H9 (cell line): ENCODE results near the gene GCK. TPM values are rescaled to one million over a fixed set of nuclear protein-coding genes. Genes with fewer than 3 reads are reported as not detected.

Source experiments
- DNase-seq: peaks from one replicate; pipeline ENCODE4 v3.0.0-alpha.2; 2017
- H2AFZ ChIP-seq: one replicate; pipeline ENCODE4 v1.6.1; 2013; ENCODE audit warnings: mild to moderate bottlenecking, low read length, control low read depth, moderate library complexity
- H2AK5ac ChIP-seq: 2 replicates; pipeline ENCODE4 v1.6.1; 2013; ENCODE audit warnings: low read length, control low read depth, mixed read lengths; ENCODE audit not compliant: insufficient read length
- H2BK120ac ChIP-seq: one replicate; pipeline ENCODE4 v1.6.1; 2013; ENCODE audit warnings: low read depth, mild to moderate bottlenecking, low read length, control low read depth, inconsistent platforms; ENCODE audit not compliant: poor library complexity, severe bottlenecking
- H2BK12ac ChIP-seq: 2 replicates; pipeline ENCODE4 v1.6.1; 2013; ENCODE audit warnings: low read length, control low read depth, mixed read lengths, low read depth; ENCODE audit not compliant: insufficient read length
- H2BK15ac ChIP-seq: 2 replicates; pipeline ENCODE4 v1.6.1; 2013; ENCODE audit warnings: low read depth, low read length, control low read depth
- H2BK20ac ChIP-seq: one replicate; pipeline ENCODE4 v1.6.1; 2013; ENCODE audit warnings: low read depth, mild to moderate bottlenecking, low read length, control low read depth, inconsistent platforms; ENCODE audit not compliant: poor library complexity, severe bottlenecking
- H2BK5ac ChIP-seq: 2 replicates; pipeline ENCODE4 v1.6.1; 2013; ENCODE audit warnings: low read length, control low read depth, mixed read lengths; ENCODE audit not compliant: insufficient read length
- H3K14ac ChIP-seq: 2 replicates; pipeline ENCODE4 v1.6.1; 2013; ENCODE audit warnings: low read length, control low read depth; ENCODE audit not compliant: insufficient read depth
- H3K18ac ChIP-seq: 2 replicates; pipeline ENCODE4 v1.6.1; 2013; ENCODE audit warnings: low read depth, mild to moderate bottlenecking, mixed read lengths, low read length, control low read depth; ENCODE audit not compliant: insufficient read length
- H3K23ac ChIP-seq: 2 replicates; pipeline ENCODE4 v1.6.1; 2013; ENCODE audit warnings: low read length, control low read depth, mixed read lengths, low read depth; ENCODE audit not compliant: insufficient read length
- H3K23me2 ChIP-seq: 2 replicates; pipeline ENCODE4 v1.6.1; 2013; ENCODE audit warnings: low read depth, mild to moderate bottlenecking, mixed read lengths, low read length, control low read depth; ENCODE audit not compliant: insufficient read length, poor library complexity, severe bottlenecking
- H3K27ac ChIP-seq: 2 replicates; pipeline ENCODE4 v1.5.1; 2013; ENCODE audit warnings: low read length, control low read depth, mixed read lengths, low read depth; ENCODE audit not compliant: insufficient read length
- H3K27me3 ChIP-seq: 2 replicates; pipeline ENCODE4 v1.6.1; 2013; ENCODE audit warnings: low read length, control low read depth, inconsistent platforms; ENCODE audit not compliant: insufficient read depth
- H3K4ac ChIP-seq: 2 replicates; pipeline ENCODE4 v1.6.1; 2013; ENCODE audit warnings: low read depth, mild to moderate bottlenecking, control low read depth, inconsistent platforms, low read length, moderate library complexity
- H3K4me1 ChIP-seq: 2 replicates; pipeline ENCODE4 v1.6.1; 2013; ENCODE audit warnings: low read length, control low read depth, inconsistent platforms; ENCODE audit not compliant: insufficient read depth
- H3K4me2 ChIP-seq: 2 replicates; pipeline ENCODE4 v1.6.1; 2013; ENCODE audit warnings: low read length, control low read depth, mixed read lengths; ENCODE audit not compliant: insufficient read length, insufficient read depth
- H3K56ac ChIP-seq: 2 replicates; pipeline ENCODE4 v1.6.1; 2013; ENCODE audit warnings: low read depth, mild to moderate bottlenecking, mixed read lengths, low read length, control low read depth; ENCODE audit not compliant: insufficient read length
- H3K79me1 ChIP-seq: 2 replicates; pipeline ENCODE4 v1.6.1; 2013; ENCODE audit warnings: low read depth, mild to moderate bottlenecking, moderate library complexity, low read length, control low read depth, inconsistent platforms; ENCODE audit not compliant: insufficient read depth, poor library complexity, severe bottlenecking
- H3K79me2 ChIP-seq: 2 replicates; pipeline ENCODE4 v1.6.1; 2013; ENCODE audit warnings: low read length, control low read depth, inconsistent platforms; ENCODE audit not compliant: insufficient read depth
- H3K9ac ChIP-seq: 2 replicates; pipeline ENCODE4 v1.6.1; 2013; ENCODE audit warnings: low read length, control low read depth, mixed read lengths; ENCODE audit not compliant: insufficient read length; ENCODE audit errors: extremely low read depth
- H3K9me3 ChIP-seq: one replicate; pipeline ENCODE4 v1.6.1; 2013; ENCODE audit warnings: low read depth, low read length, inconsistent platforms; ENCODE audit not compliant: control insufficient read depth
- H3T11ph ChIP-seq: one replicate; pipeline ENCODE4 v1.6.1; 2013; ENCODE audit warnings: mild to moderate bottlenecking, low read length, control low read depth, inconsistent platforms
- H4K20me1 ChIP-seq: one replicate; pipeline ENCODE4 v1.6.1; 2013; ENCODE audit not compliant: control insufficient read depth, insufficient read length, insufficient read depth
- H4K5ac ChIP-seq: 2 replicates; pipeline ENCODE4 v1.6.1; 2013; ENCODE audit warnings: low read depth, mild to moderate bottlenecking, mixed read lengths, low read length, control low read depth; ENCODE audit not compliant: insufficient read length
- H4K8ac ChIP-seq: replicated peaks from 2 replicates; pipeline ENCODE4 v1.6.1; 2013; ENCODE audit warnings: low read length, control low read depth, mixed read lengths, low read depth; ENCODE audit not compliant: insufficient read length
- H4K91ac ChIP-seq: 2 replicates; pipeline ENCODE4 v1.6.1; 2013; ENCODE audit warnings: low read depth, mild to moderate bottlenecking, moderate library complexity, mixed read lengths, low read length, control low read depth; ENCODE audit not compliant: insufficient read length
- H3K27ac Mint-ChIP-seq, 3 experiments: 2 replicates in 2 of 3; 3 replicates in 1 of 3; pipeline ENCODE4 v1.8.0; 2020 to 2021; ENCODE audit warnings: mixed read lengths in 3 of 3, mild to moderate bottlenecking in 1 of 3, moderate library complexity in 1 of 3
- H3K27me3 Mint-ChIP-seq: 2 replicates; pipeline ENCODE4 v1.8.0; 2021; ENCODE audit warnings: low read depth, mild to moderate bottlenecking, moderate library complexity, mixed read lengths
- H3K36me3 Mint-ChIP-seq, 3 experiments: 2 replicates in 2 of 3; 3 replicates in 1 of 3; pipeline ENCODE4 v1.8.0; 2020 to 2021; ENCODE audit warnings: low read depth in 3 of 3, mixed read lengths in 3 of 3; ENCODE audit not compliant: insufficient read depth in 1 of 3
- H3K4me1 Mint-ChIP-seq, 2 experiments: 2 replicates each; pipeline ENCODE4 v1.8.0; 2020; ENCODE audit warnings: mixed read lengths in 2 of 2
- H3K4me3 Mint-ChIP-seq, 2 experiments: 2 replicates in 1 of 2; 3 replicates in 1 of 2; pipeline ENCODE4 v1.8.0; 2020 to 2021; ENCODE audit warnings: mild to moderate bottlenecking in 2 of 2, mixed read lengths in 2 of 2, moderate library complexity in 1 of 2
- H3K9me3 Mint-ChIP-seq, 2 experiments: 2 replicates in 1 of 2; 3 replicates in 1 of 2; pipeline ENCODE4 v1.8.0; 2020; ENCODE audit warnings: mild to moderate bottlenecking in 2 of 2, mixed read lengths in 2 of 2, moderate library complexity in 1 of 2
- CTCF ChIP-seq: fragments of 200-600 bp; sonication (generic); conservative IDR thresholded peaks from 3 replicates; pipeline ENCODE4 v1.8.0; 2021; ENCODE audit warnings: antibody characterized with exemption, mild to moderate bottlenecking
- WGBS: extraction: QIAGEN DNeasy Blood & Tissue Kit; methylation state at CpG from one replicate; pipeline ENCODE4 v1.1.7; 2013; ENCODE audit warnings: missing lambda C conversion rate, low lambda C conversion rate, mixed read lengths; ENCODE audit not compliant: insufficient read length; ENCODE audit errors: extremely low coverage; 5-methylcytosine and 5-hydroxymethylcytosine counted together
- total RNA-seq: library from RNA; stranded (reverse); gene quantifications from 2 replicates; pipeline ENCODE4 v1.2.1, GENCODE V29; 2021

GCK gene
- total RNA-seq, 1 experiment from 2014 or later = 0.98 TPM

GRCh38 chr7:44141221-44141850, 47.9 kb downstream of the GCK start, which contains the start of gene MYL7:
Gene MYL7 (minus strand): TSS chr7:44141332. CDS start chr7:44141305, 27 bp downstream.
- no peak for DNase-seq
- Histone ChIP-seq H2AK5ac (no peak within 1 kb of the TSS), H3K9me3 (no peaks in the 10 kb centered on the region), H3K79me2 (no peaks in the 10 kb centered on the region), H3K79me1 (no peaks in the 10 kb centered on the region), H4K5ac (no peak within 1 kb of the TSS), H3K14ac (no peak within 1 kb of the TSS; the same call in 1 of the 2 replicates), H2BK12ac (no peak within 1 kb of the TSS), H4K20me1 (no peaks in the 10 kb centered on the region), H2BK5ac (no peak within 1 kb of the TSS), H2BK20ac (no peak within 1 kb of the TSS), H3K4me1 (no peaks in the 10 kb centered on the region), H2BK120ac (no peak within 1 kb of the TSS), H3K18ac (no peak within 1 kb of the TSS), H4K8ac (no peak within 1 kb of the TSS), H3K23me2 (peaks cover 8% of the 10 kb centered on the region), H3K23ac (no peak within 1 kb of the TSS), H3T11ph (no peak within 1 kb of the TSS), H2BK15ac (no peak within 1 kb of the TSS), H3K56ac (no peak within 1 kb of the TSS), H3K4me2 (no peak within 1 kb of the TSS), H3K9ac (no peak within 1 kb of the TSS), H3K27ac (no peak within 1 kb of the TSS), H4K91ac (no peak within 1 kb of the TSS), H3K27me3 (peaks cover 8% of the 10 kb centered on the region; the same call in 1 of the 2 replicates), H3K4ac (no peak within 1 kb of the TSS), H2AFZ (no peak within 1 kb of the TSS)
- Mint-ChIP-seq H3K9me3 (no peaks in the 10 kb centered on the region), H3K4me3 (peak within 1 kb of the TSS in 1 of 2 experiments; percentile 29; a peak in 1 of 5 replicates), H3K4me1 (peaks cover 7 to 10% of the 10 kb centered on the region in 2 experiments), H3K36me3 (no peaks in the 10 kb centered on the region; a peak in 1 of 7 replicates), H3K27ac (no peak within 1 kb of the TSS), H3K27me3 (peaks cover 56% of the 10 kb centered on the region)
- no peak for TF ChIP-seq CTCF
- WGBS = no CpG with 5 or more reads among the region's 6 CpGs
